IMR-90 (cell line): ENCODE measurements around the gene NFKBIE. TPM values are rescaled to one million over a fixed set of nuclear protein-coding genes. Genes with fewer than 3 reads are reported as not detected.

Source experiments
- ATAC-seq: fragments of 200-7000 bp; cut with Tn5 transposase; 2 replicates; pipeline ENCODE4 v1.9.1; 2020; ENCODE audit warnings: low read depth, mild to moderate bottlenecking, moderate library complexity
- BruUV-seq: library from RNA; stranded (reverse); fragments of 400-500 nt; replicated peaks from 2 replicates; lab custom pipeline; 2021; lab: Mats Ljungman, UMichigan
- CTCF ChIA-PET: fragments of 300-600 bp; formaldehyde crosslinking; extraction: SDS; loops from one replicate; lab custom pipeline; 2021; ENCODE audit warnings: antibody characterized with exemption; lab: Yijun Ruan, JAX
- POLR2A ChIA-PET: fragments of 300-600 bp; sonication (Branson Sonifier 250); formaldehyde crosslinking; loops from one replicate; lab custom pipeline; 2022; ENCODE audit warnings: antibody characterized with exemption; ENCODE audit not compliant: unreplicated experiment; lab: Charles Lee
- DNase-seq: peaks from one replicate; pipeline ENCODE4 v3.0.0; 2013
- H2AFZ ChIP-seq: replicated peaks from 2 replicates; pipeline ENCODE3; 2013; ENCODE audit warnings: low read length, mild to moderate bottlenecking; ENCODE audit not compliant: poor library complexity
- H2AK5ac ChIP-seq: 2 replicates; pipeline ENCODE4 v1.6.1; 2013; ENCODE audit warnings: low read depth, low read length, inconsistent platforms
- H2AK9ac ChIP-seq: replicated peaks from 2 replicates; pipeline ENCODE3; 2013; ENCODE audit warnings: mild to moderate bottlenecking, low read depth, low read length, moderate library complexity; ENCODE audit not compliant: poor library complexity
- H2BK120ac ChIP-seq: 2 replicates; pipeline ENCODE4 v1.6.1; 2013; ENCODE audit warnings: low read depth, low read length, inconsistent platforms
- H2BK15ac ChIP-seq: 3 replicates; pipeline ENCODE4 v1.6.1; 2013; ENCODE audit warnings: low read depth, low read length, inconsistent platforms
- H2BK20ac ChIP-seq: 2 replicates; pipeline ENCODE4 v1.6.1; 2013; ENCODE audit warnings: low read depth, mild to moderate bottlenecking, inconsistent platforms, low read length, moderate library complexity
- H2BK5ac ChIP-seq: 2 replicates; pipeline ENCODE4 v1.6.1; 2013; ENCODE audit warnings: mild to moderate bottlenecking, low read depth, low read length, inconsistent platforms; ENCODE audit not compliant: poor library complexity, severe bottlenecking
- H3K14ac ChIP-seq: replicated peaks from 2 replicates; pipeline ENCODE4 v1.6.1; 2013; ENCODE audit warnings: low read depth, low read length, inconsistent platforms
- H3K18ac ChIP-seq: 2 replicates; pipeline ENCODE4 v1.6.1; 2013; ENCODE audit warnings: low read depth, low read length, control low read depth
- H3K23ac ChIP-seq: 2 replicates; pipeline ENCODE4 v1.6.1; 2013; ENCODE audit warnings: low read depth, low read length, inconsistent platforms
- H3K27ac ChIP-seq: 2 replicates; pipeline ENCODE4 v1.5.1; 2013; ENCODE audit warnings: mild to moderate bottlenecking, control low read depth, low read length; ENCODE audit not compliant: insufficient read depth
- H3K27me3 ChIP-seq: 2 replicates; pipeline ENCODE4 v1.6.1; 2013; ENCODE audit warnings: low read length; ENCODE audit not compliant: control insufficient read depth, insufficient read depth
- H3K36me3 ChIP-seq: 2 replicates; pipeline ENCODE4 v1.6.1; 2013; ENCODE audit warnings: low read length, mixed read lengths; ENCODE audit not compliant: control insufficient read depth, insufficient read depth
- H3K4ac ChIP-seq: 2 replicates; pipeline ENCODE4 v1.6.1; 2013; ENCODE audit warnings: low read depth, low read length, inconsistent platforms
- H3K4me1 ChIP-seq: 2 replicates; pipeline ENCODE4 v1.6.1; 2013; ENCODE audit warnings: low read length, mixed read lengths; ENCODE audit not compliant: control insufficient read depth, insufficient read depth
- H3K4me2 ChIP-seq: 2 replicates; pipeline ENCODE4 v1.6.1; 2013; ENCODE audit warnings: low read depth, mild to moderate bottlenecking, control low read depth, low read length, moderate library complexity
- H3K4me3 ChIP-seq: 2 replicates; pipeline ENCODE4 v1.5.1; 2013; ENCODE audit warnings: low read depth, mild to moderate bottlenecking, control low read depth, low read length, moderate library complexity; ENCODE audit not compliant: insufficient read depth
- H3K56ac ChIP-seq: 2 replicates; pipeline ENCODE4 v1.6.1; 2013; ENCODE audit warnings: low read length, inconsistent platforms; ENCODE audit not compliant: insufficient read depth; ENCODE audit errors: extremely low read depth
- H3K79me1 ChIP-seq, 2 experiments: 2 replicates each; pipeline ENCODE4 v1.6.1; 2013; ENCODE audit warnings: low read length in 2 of 2, inconsistent platforms in 1 of 2, low read depth in 1 of 2
- H3K9ac ChIP-seq: 2 replicates; pipeline ENCODE4 v1.6.1; 2013; ENCODE audit warnings: low read depth, low read length, control low read depth
- H3K9me1 ChIP-seq: 2 replicates; pipeline ENCODE4 v1.6.1; 2013; ENCODE audit warnings: low read length, inconsistent platforms; ENCODE audit not compliant: insufficient read depth
- H3K9me3 ChIP-seq: 2 replicates; pipeline ENCODE4 v1.6.1; 2013; ENCODE audit warnings: low read length; ENCODE audit not compliant: control insufficient read depth, insufficient read depth
- H4K20me1 ChIP-seq: 2 replicates; pipeline ENCODE4 v1.6.1; 2013; ENCODE audit warnings: low read length, inconsistent platforms; ENCODE audit not compliant: insufficient read depth
- H4K5ac ChIP-seq: 2 replicates; pipeline ENCODE4 v1.6.1; 2013; ENCODE audit warnings: mild to moderate bottlenecking, low read depth, low read length, control low read depth
- H4K8ac ChIP-seq, 2 experiments: 2 replicates each; pipeline ENCODE4 v1.6.1; 2013; ENCODE audit warnings: low read depth in 2 of 2, low read length in 2 of 2, control low read depth in 1 of 2, inconsistent platforms in 1 of 2
- H4K91ac ChIP-seq: 2 replicates; pipeline ENCODE4 v1.6.1; 2013; ENCODE audit warnings: low read depth, low read length, inconsistent platforms; ENCODE audit not compliant: insufficient read depth
- CHD1 ChIP-seq: IDR thresholded peaks from 2 replicates; pipeline ENCODE4 v1.6.1; 2012; ENCODE audit warnings: low read depth, low read length, improper control_type of control experiment
- MXI1 ChIP-seq: IDR thresholded peaks from 2 replicates; pipeline ENCODE4 v1.6.1; 2012; ENCODE audit warnings: low read depth, mild to moderate bottlenecking, low read length, moderate library complexity, borderline replicate concordance
- WGBS, 2 experiments: methylation state at CpG; one replicate each; pipeline versions ENCODE4 v1.1.5 to v1.1.7; 2013; ENCODE audit warnings: missing lambda C conversion rate in 2 of 2; ENCODE audit not compliant: insufficient read length in 1 of 2; ENCODE audit errors: extremely low coverage in 2 of 2; 5-methylcytosine and 5-hydroxymethylcytosine counted together
- dilution Hi-C: fragments of 300-500 bp; cut with HindIII; formaldehyde crosslinking; loops from one replicate; pipeline ENCODE4 v1.14.3; 2018; ENCODE audit warnings: low sequenced_read_pairs; ENCODE audit not compliant: unreplicated experiment
- in situ Hi-C: fragments of 300-500 bp; cut with MboI; formaldehyde crosslinking; loops from 3 replicates; pipeline ENCODE4 v1.14.3; 2019; ENCODE audit warnings: low sequenced_read_pairs, inconsistent platforms, mixed read lengths
- intact Hi-C: fragments of 100-400 bp; cut with micrococcal nuclease; formaldehyde crosslinking; loops from 2 replicates; pipeline ENCODE4 v1.10.0; 2022
- polyA plus RNA-seq, 3 experiments: library from polyadenylated mRNA; depleted of rRNA; stranded (reverse); fragments of >200 nt; gene quantifications; 2 replicates each; pipeline ENCODE4 v1.2.3, GENCODE V29; 2012; ENCODE audit warnings: low replicate concordance in 1 of 3
- total RNA-seq: library from RNA; depleted of rRNA; stranded (reverse); fragments of >200 nt; gene quantifications from 2 replicates; pipeline ENCODE4 v1.2.3, GENCODE V29; 2012

NFKBIE gene
- total and polyA plus RNA-seq, 2 of the 4 experiments (the other 2 are of a cell fraction), result 7.9 to 13.0 TPM

- no peak overlapping the region for H3K27ac ChIP-seq
- no peaks in the 10 kb centered on the region for H3K4me1 ChIP-seq
- no peak overlapping the region for H3K23ac ChIP-seq
- H2BK20ac ChIP-seq, result no peak overlapping the region
- H4K91ac ChIP-seq, result no peak overlapping the region
- H3K79me1 ChIP-seq, result no peaks in the 10 kb centered on the region
- H3K4me2 ChIP-seq, result no peak overlapping the region
- H3K56ac ChIP-seq, result no peak overlapping the region
- no peak overlapping the region for H4K8ac ChIP-seq
- BruUV-seq, result no TSS peak
- H3K4ac ChIP-seq, result no peak overlapping the region
- H3K9ac ChIP-seq, result no peak overlapping the region
- H2BK120ac ChIP-seq, result no peak overlapping the region
- H4K5ac ChIP-seq, result no peak overlapping the region
- in situ Hi-C loops (no loop called here), dilution Hi-C loops (no loop called here), intact Hi-C loops (no loop called here)
- H3K9me1 ChIP-seq, result no peaks in the 10 kb centered on the region
- no peak for TF ChIP-seq CHD1
- TF ChIP-seq MXI1, result no peak
- H2AFZ ChIP-seq, result no peak overlapping the region
- no peaks in the 10 kb centered on the region for H3K9me3 ChIP-seq
- no peak overlapping the region for H2BK15ac ChIP-seq
- peaks cover 67% of the 10 kb centered on the region for H3K27me3 ChIP-seq
- ChIA-PET POLR2A (no interaction called here), CTCF (no interaction called here)
- WGBS, 2 experiments, result 70% methylated on average over 2 of the region's 6 CpGs; no CpG with 5 or more reads in 1 of the 2 experiments
- no peak overlapping the region for H3K14ac ChIP-seq
- ATAC-seq (no peak), DNase-seq (no peak)
- H4K20me1 ChIP-seq, result no peaks in the 10 kb centered on the region; the same call in 1 of the 2 replicates
- H3K18ac ChIP-seq, result no peak overlapping the region
- H3K4me3 ChIP-seq, result no peak overlapping the region
- no peak overlapping the region for H2AK5ac ChIP-seq
- H2BK5ac ChIP-seq, result no peak overlapping the region
- H2AK9ac ChIP-seq, result no peak overlapping the region
- H3K36me3 ChIP-seq, result no peaks in the 10 kb centered on the region
Measured at GRCh38 chr6:44271406-44271723, 6.0 kb upstream of the NFKBIE start.
